Natural killer cell (primary cell): ENCODE data around the gene DNAI7. TPM values are rescaled to one million over a fixed set of nuclear protein-coding genes. Genes with fewer than 3 reads are reported as not detected.
A peak's percentile ranks its signal among the peaks of the same experiment; 100 is the strongest.

Source experiments
- ATAC-seq, 3 donors: fragments of 150-1000 bp in 2 of 3; fragments of 200-7000 bp in 1 of 3; cut with Tn5 transposase; 1 replicate in 1 of 3; 2 replicates in 2 of 3; pipeline ENCODE4 v1.10.0; 2021; ENCODE audit warnings: mild to moderate bottlenecking in 2 of 3, moderate library complexity in 2 of 3
- DNase-seq, 2 donors: peaks; one replicate each; pipeline versions ENCODE4 v3.0.0 to v3.0.0-alpha.2; 2013 to 2021; ENCODE audit warnings: mixed read lengths in 1 of 2
- H3K27ac ChIP-seq: one replicate; pipeline ENCODE4 v1.5.1; 2013; ENCODE audit warnings: mild to moderate bottlenecking, low read length
- H3K27me3 ChIP-seq: one replicate; pipeline ENCODE4 v1.6.1; 2013; ENCODE audit warnings: low read length; ENCODE audit not compliant: control insufficient read depth, insufficient read depth
- H3K36me3 ChIP-seq: one replicate; pipeline ENCODE4 v1.6.1; 2013; ENCODE audit warnings: low read length; ENCODE audit not compliant: control insufficient read depth, insufficient read depth
- H3K4me1 ChIP-seq: one replicate; pipeline ENCODE4 v1.6.1; 2013; ENCODE audit warnings: low read length; ENCODE audit not compliant: control insufficient read depth, insufficient read depth
- H3K4me3 ChIP-seq: one replicate; pipeline ENCODE4 v1.5.1; 2013; ENCODE audit warnings: low read length
- H3K9me3 ChIP-seq: one replicate; pipeline ENCODE4 v1.6.1; 2013; ENCODE audit warnings: low read length; ENCODE audit not compliant: control insufficient read depth, insufficient read depth
- H3K27ac Mint-ChIP-seq, 2 donors: one replicate each; pipeline ENCODE4 v1.8.0; 2022; ENCODE audit warnings: mild to moderate bottlenecking in 2 of 2, mixed read lengths in 2 of 2, moderate library complexity in 1 of 2
- H3K27me3 Mint-ChIP-seq, 2 donors: one replicate each; pipeline ENCODE4 v1.8.0; 2022; ENCODE audit warnings: low read depth in 2 of 2, mixed read lengths in 2 of 2
- H3K36me3 Mint-ChIP-seq: one replicate; pipeline ENCODE4 v1.8.0; 2022; ENCODE audit warnings: mixed read lengths
- H3K4me1 Mint-ChIP-seq, 2 donors: one replicate each; pipeline ENCODE4 v1.8.0; 2022; ENCODE audit warnings: mixed read lengths in 2 of 2
- H3K4me3 Mint-ChIP-seq: one replicate; pipeline ENCODE4 v1.8.0; 2022; ENCODE audit warnings: mild to moderate bottlenecking, moderate library complexity, mixed read lengths
- H3K9me3 Mint-ChIP-seq, 2 donors: one replicate each; pipeline ENCODE4 v1.8.0; 2022; ENCODE audit warnings: mixed read lengths in 2 of 2
- CTCF ChIP-seq: fragments of 200-600 bp; IDR thresholded peaks from one replicate; pipeline ENCODE4 v1.8.0; 2022; ENCODE audit warnings: antibody characterized with exemption
- WGBS: methylation state at CpG from one replicate; pipeline ENCODE4 v1.1.7; 2013; ENCODE audit warnings: missing lambda C conversion rate; ENCODE audit not compliant: insufficient coverage; 5-methylcytosine and 5-hydroxymethylcytosine counted together
- intact Hi-C: fragments of 100-400 bp; cut with micrococcal nuclease; formaldehyde crosslinking; loops from one replicate; pipeline ENCODE4 v1.14.2; 2022
- total RNA-seq, 4 donors: library from RNA; stranded (reverse); fragments of 120-200 nt in 1 of 4; gene quantifications; one replicate each; pipeline versions ENCODE4 v1.2.3 to v1.2.4, GENCODE V29; 2013 to 2022

DNAI7 gene
- total RNA-seq, 3 donors from 2014 or later (not counting 1 experiment from before 2014, with no cell fraction given): 0.15 to 0.59 (median 0.48) TPM

DNA sequence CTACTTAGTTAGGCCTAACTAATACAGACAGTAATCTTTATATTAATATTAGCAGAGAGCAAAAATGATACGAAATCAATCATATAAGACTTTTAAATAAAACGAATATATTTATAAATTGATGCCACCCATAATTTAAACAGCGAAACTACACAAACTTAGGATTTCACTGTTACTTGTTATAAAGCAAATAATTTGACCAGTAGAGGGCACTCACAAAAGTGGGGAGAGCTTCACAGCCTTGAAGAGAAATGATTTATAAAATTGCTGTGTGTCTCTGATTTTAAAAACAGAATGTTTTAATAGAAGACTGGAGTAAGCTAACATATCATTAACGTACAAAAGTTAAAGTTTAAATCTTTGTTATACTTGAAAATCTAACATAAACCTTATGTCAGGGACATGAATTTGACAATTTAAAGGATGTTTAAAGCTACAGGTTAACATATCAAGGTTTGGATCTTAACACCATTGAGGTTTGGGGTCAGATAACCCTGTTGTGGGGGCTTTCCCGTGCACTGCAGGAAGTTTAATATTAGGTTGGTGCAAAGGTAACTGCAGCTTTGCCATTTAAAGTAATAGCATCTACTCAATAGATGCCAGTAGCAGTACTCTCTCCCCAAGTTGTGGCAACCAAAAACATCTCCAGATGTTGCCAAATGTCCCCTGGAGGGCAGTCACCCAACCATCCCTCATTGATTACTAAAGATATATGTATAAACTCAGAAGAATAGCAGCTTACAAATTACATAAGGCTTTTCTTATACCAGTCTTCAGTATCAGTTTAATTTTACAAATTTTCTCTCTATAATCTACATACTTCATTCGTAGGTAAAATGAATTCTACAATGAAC lies 46.4 kb upstream of the DNAI7 start:
- Histone ChIP-seq H3K4me3 (no peak overlapping the region), H3K36me3 (peaks cover 40% of the 10 kb centered on the region), H3K27me3 (no peaks in the 10 kb centered on the region), H3K4me1 (peaks cover 4% of the 10 kb centered on the region), H3K9me3 (no peaks in the 10 kb centered on the region), H3K27ac (no peak overlapping the region)
- ATAC-seq (peak; percentile 85 to 90 (median 85)), DNase-seq (peak in 1 of 2 donors; percentile 78)
- peak overlapping the region; percentile 76 to 77 for H3K27ac Mint-ChIP-seq
- H3K4me1 Mint-ChIP-seq: peaks cover 20 to 24% of the 10 kb centered on the region in 2 donors
- peak; percentile 74 for TF ChIP-seq CTCF
- H3K4me3 Mint-ChIP-seq: no peak overlapping the region
- intact Hi-C loops: loop anchor here (1.0 to 10.0 kb wide), 3 partner anchors 10 to 1773 kb away; partner anchors contain the start of gene TM7SF3
- H3K36me3 Mint-ChIP-seq: peaks cover 22% of the 10 kb centered on the region
- H3K27me3 Mint-ChIP-seq: no peaks in the 10 kb centered on the region
- no peaks in the 10 kb centered on the region for H3K9me3 Mint-ChIP-seq
- WGBS: 17% methylated on average over 1 of the region's 6 CpGs

GRCh38 chr12:25236626-25237025 lies 41.7 kb upstream of the DNAI7 start:
- H3K27ac Mint-ChIP-seq: peak overlapping the region; percentile 8 to 51
- H3K9me3 ChIP-seq: no peaks in the 10 kb centered on the region
- peaks cover 3% of the 10 kb centered on the region for H3K4me1 ChIP-seq
- peaks cover 7% of the 10 kb centered on the region for H3K36me3 Mint-ChIP-seq
- intact Hi-C loops: no loop called here
- ATAC-seq (no peak), DNase-seq (no peak)
- H3K27me3 ChIP-seq: no peaks in the 10 kb centered on the region
- no peaks in the 10 kb centered on the region for H3K27me3 Mint-ChIP-seq
- 78% methylated on average over 1 of the region's 4 CpGs for WGBS
- H3K4me3 ChIP-seq: no peak overlapping the region
- no peaks in the 10 kb centered on the region for H3K9me3 Mint-ChIP-seq
- H3K4me3 Mint-ChIP-seq: no peak overlapping the region
- H3K4me1 Mint-ChIP-seq: peaks cover 20 to 22% of the 10 kb centered on the region in 2 donors
- no peak overlapping the region for H3K27ac ChIP-seq
- TF ChIP-seq CTCF: no peak
- H3K36me3 ChIP-seq: peaks cover 23% of the 10 kb centered on the region

DNA sequence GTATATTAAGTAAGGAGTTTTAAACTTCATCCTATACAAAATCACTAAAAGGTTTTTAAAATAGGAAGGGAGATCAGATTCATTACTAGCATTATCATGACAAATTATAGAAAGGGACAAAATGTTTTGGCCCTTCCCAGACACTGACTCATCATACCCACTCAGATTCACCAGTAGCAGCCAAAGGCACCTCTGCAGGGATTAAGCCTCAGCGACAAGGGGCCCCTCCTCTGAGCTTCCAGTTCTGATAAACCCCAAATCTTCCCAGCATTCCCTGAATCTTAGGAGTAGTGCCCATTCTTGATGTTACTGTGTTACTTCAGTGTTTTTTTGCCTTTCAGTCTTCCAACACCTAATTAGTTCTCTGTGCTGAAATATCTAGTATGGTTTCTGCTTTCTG lies 41.2 kb upstream of the DNAI7 start:
- H3K36me3 Mint-ChIP-seq: peaks cover 7% of the 10 kb centered on the region
- peaks cover 23% of the 10 kb centered on the region for H3K36me3 ChIP-seq
- TF ChIP-seq CTCF: no peak
- H3K27ac ChIP-seq: no peak overlapping the region
- H3K4me1 ChIP-seq: no peaks in the 10 kb centered on the region
- peak overlapping the region; percentile 8 to 51 for H3K27ac Mint-ChIP-seq
- DNase-seq (no peak), ATAC-seq (no peak)
- no peaks in the 10 kb centered on the region for H3K9me3 Mint-ChIP-seq
- H3K4me1 Mint-ChIP-seq: peaks cover 16 to 22% of the 10 kb centered on the region in 2 donors
- H3K4me3 ChIP-seq: no peak overlapping the region
- no peaks in the 10 kb centered on the region for H3K27me3 ChIP-seq
- 82% methylated on average over 1 of the region's 1 CpG for WGBS
- no peak overlapping the region for H3K4me3 Mint-ChIP-seq
- H3K27me3 Mint-ChIP-seq: no peaks in the 10 kb centered on the region
- intact Hi-C loops: no loop called here
- H3K9me3 ChIP-seq: no peaks in the 10 kb centered on the region
